Left hindlimb (tissue), 1 donor: Measurements from ENCODE around the gene SERGEF.
A peak's percentile ranks its signal among the peaks of the same experiment; 100 is the strongest.

Experiments used
- DNase-seq: peaks from one replicate; pipeline ENCODE4 v3.0.0-alpha.2; 2018

Gene SERGEF

DNA sequence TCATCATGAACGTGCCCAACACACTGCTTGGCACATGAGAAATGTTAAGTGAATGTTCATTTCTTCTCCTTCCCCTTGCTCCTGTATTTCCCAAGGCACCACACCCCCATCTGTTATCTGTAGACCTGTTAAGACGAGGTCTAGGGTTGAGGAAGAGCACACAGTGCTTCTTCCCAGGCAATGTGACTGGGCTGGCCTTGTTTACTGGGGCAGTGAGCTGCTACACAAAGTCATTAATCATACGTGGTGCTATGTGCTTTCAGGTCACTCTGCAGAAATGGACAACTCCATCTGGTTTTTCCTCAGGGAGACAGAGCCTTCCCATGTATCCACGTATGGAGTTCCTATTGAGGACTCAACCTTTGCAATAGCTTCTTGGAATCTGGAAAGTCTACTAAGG is 159.6 kb downstream of the SERGEF start:
- DNase-seq: no peak

DNA sequence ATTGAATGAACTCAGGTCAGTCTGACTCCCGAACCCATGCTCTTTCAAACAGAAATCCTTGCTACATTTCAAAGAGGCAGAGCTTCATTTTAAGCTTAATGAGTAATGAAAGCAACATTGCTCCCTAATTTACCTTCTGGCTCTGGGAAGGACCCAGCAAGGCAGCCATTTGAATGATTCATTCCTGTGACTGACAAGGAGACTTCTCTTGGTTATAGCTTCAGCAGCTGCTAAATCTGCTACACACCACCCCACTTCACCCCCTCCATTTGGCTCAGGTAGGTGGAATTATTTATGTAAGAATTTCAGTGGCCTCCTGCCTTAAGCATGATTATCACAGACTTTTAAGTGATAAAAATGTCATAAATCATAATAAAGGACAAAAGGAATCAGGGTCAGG is 160.6 kb downstream of the SERGEF start:
- DNase-seq: no peak

GRCh38 chr11:17851697-17852096 is 161.2 kb downstream of the SERGEF start:
- no peak for DNase-seq

- DNase-seq: no peak
Observed at GRCh38 chr11:17850336-17850735, 162.5 kb downstream of the SERGEF start.

- no peak for DNase-seq
Observed at GRCh38 chr11:17848715-17849114, 164.1 kb downstream of the SERGEF start.

DNA sequence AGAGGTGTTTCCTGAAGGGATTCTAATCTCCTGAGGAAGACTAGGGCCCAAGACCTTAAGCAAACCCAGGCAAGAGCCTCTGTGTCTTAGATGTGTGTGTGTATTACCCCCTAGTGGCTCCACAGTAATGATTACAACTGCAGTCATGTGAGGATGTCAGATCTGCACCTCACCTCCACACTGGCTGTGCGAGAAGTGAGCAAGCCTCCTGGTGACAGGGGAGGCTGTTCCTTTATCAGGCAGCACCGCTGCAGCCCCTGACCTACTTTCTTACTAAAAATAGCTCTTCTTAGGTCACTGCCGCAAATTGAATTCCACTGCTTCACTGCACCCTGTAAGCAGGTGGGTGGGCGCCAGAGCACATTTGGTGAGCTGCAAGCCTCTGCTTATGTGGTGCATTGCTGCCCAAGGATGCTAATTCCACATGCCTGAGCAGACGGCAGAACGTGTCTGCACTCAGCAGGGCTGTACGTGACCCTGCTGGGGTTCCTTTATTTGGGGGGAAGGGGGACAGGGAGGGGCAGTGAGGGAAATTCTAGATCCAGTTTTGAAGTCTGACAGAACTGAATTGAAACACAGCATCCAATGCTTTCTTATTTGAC is 165.9 kb downstream of the SERGEF start:
- no peak for DNase-seq

GRCh38 chr11:17845431-17845881 is 167.4 kb downstream of the SERGEF start:
- no peak for DNase-seq

DNA sequence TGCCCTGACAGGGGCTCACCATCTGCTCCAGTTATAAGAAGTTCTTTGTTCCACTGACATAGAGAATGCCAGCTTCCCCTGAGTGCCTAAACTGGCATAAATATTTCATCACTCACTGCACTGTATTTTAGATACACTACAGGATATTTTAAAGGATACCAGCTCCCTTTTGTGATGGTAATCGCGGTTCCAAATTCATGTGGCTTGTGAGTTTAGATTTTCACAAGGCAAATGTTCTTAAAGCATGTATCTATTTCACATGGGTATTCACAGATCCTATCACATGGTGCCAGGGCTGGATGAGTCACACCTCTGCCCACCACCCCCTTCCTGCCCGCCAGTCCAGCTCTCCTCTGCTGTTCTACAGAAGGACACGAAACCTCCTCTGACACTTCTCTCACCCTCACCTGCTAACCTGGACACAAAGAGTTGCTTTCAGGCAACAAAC is 172.7 kb downstream of the SERGEF start:
- DNase-seq: no peak

DNA sequence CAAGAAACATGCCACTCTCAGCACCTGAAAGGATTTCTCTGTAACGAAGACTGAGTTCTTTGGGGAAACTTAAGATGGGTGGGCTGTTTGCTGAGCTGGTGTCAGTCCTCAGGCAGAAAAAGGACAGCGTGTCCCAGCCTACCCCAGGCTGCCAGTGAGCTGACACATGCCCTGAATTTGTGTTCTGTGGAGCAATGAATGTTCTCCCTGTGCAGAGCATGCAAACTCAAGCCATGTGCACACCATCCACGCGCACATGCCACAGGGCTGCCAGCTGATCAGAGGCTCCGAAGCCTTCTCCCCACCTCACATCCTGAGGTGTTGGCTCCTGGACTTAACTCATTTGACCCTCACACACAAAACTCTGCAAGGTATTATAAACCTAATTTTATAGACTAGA is 173.4 kb downstream of the SERGEF start:
- DNase-seq: no peak

- DNase-seq: no peak
Observed at GRCh38 chr11:17838102-17838501, 174.7 kb downstream of the SERGEF start.

GRCh38 chr11:17831883-17832282 is 181.0 kb downstream of the SERGEF start:
- DNase-seq: no peak

DNA sequence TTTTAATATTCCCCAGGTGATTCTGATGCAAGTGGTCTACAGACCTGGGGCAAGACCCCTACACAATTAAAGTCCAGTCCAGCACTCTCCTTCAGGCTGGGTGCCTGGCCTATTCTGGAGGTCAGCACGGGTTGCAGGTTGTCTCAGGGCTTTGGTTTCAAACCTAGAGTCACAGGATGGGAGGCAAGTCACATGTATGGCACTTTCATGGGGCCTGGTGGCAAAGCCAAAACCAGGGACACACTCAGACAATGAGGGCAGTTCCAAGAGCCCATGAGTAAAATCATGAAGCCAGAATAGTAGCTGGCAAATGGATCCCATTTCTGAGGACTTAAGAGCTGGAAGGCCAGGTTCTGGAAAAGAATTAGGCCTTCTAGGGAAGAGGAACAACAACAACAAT is 181.6 kb downstream of the SERGEF start:
- DNase-seq: no peak

GRCh38 chr11:17828311-17828751 is 184.5 kb downstream of the SERGEF start:
- DNase-seq: peak; percentile 70

- no peak for DNase-seq
Observed at GRCh38 chr11:17827006-17827405, 185.8 kb downstream of the SERGEF start.

DNA sequence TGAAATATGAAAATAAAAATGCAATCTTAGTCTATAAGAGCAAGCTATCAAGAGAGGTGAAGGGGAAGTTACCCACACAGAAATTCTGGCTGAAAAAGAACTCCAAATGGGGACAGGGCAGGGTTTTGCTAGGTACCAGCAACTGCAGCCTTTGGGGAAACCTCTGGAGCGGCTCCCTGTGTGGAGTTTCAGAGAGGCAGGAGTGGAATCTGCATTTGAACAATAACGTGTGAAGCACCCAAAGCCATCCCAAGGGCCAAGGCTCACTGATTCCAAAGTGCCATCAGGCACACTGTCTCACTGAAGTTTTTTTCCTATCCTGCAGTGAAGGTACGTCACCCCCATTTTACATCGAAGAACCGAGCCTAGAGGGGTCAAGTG is 190.5 kb downstream of the SERGEF start:
- no peak for DNase-seq

- DNase-seq: no peak
Observed at GRCh38 chr11:17821648-17822400, 191.0 kb downstream of the SERGEF start.

DNA sequence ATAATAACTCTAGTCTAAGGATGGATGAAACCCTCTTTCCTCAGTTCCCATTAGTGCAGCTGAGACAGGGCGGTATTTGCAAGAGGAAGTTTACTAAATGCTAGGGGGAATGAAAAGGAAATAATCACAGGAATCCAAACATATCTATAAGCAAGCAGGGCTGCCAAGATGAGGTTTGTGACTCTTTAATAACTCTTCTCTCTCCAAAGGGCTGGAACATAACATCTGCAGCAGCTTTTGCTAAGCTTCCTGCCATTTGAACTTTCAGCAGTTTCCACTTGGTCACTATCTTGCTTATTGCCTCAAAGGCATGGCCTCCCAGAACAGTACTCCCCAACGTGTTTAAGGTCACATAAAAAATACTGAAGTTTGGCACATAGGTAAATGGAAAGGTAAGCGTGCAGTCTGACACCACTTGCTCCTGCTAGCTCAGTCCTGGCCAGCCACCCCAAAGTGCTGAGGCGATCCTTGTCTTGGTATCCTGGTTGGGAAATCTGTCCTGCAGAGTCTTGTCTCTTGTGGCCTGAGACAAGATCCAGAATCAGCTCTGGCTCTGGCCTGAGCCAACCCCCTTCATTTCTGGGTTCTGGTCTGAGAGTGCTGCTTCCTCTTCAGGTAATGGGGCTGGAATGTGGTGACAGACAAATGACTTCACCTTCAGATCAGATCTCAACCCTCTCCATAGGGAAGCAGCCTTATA is 196.5 kb downstream of the SERGEF start:
- no peak for DNase-seq

- no peak for DNase-seq
Observed at GRCh38 chr11:17814546-17814945, 198.3 kb downstream of the SERGEF start.

- no peak for DNase-seq
Observed at GRCh38 chr11:17813391-17814059, 199.3 kb downstream of the SERGEF start.

- no peak for DNase-seq
Observed at GRCh38 chr11:17812865-17813187, 200.0 kb downstream of the SERGEF start.

- peak; percentile 43 for DNase-seq
Observed at GRCh38 chr11:17812091-17812864, 200.6 kb downstream of the SERGEF start.

DNA sequence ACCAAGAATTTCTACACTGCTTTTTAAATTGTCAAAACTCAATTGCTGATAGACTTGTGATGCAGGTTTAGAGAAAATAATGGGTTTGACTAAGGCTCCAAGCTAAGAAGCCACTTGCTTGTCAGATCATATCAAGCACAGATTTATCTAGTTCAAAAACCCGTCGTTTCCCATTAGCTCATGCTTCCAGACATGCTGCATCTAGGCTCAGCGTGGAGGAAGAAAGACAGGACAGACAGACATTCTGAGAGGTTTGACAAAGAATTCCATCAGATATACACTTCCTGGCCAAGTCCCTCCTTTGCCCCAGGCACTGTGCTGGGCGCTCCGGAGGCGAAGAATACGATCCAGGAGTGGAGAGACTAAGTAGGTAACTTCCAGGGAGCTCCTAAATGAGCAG is 201.5 kb downstream of the SERGEF start:
- DNase-seq: no peak

DNA sequence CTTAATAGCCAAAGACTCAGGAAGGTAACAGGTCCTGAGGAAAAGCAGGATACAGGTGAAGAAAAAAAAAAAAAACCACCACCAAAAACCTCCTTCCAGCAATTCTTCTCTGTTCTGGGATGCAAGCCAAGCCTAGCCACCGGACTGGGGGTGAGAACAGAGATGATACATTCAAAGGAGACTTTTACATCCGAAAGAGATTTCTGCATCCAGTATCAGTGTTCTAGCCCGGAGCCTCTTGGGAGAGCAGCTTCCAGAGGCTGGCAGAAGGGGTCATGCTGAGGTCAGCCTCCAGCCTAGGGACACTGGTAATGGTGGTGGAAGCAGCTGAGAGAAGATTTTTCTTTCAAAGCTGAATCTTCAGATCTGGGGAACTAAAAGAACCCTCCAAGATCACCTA is 202.1 kb downstream of the SERGEF start:
- no peak for DNase-seq
